Mesothelial cell of epicardium (in vitro differentiated cells): Measurements from ENCODE around the gene TIMM50. TPM values are rescaled to one million over a fixed set of nuclear protein-coding genes. Genes with fewer than 3 reads are reported as not detected.
A peak's percentile ranks its signal among the peaks of the same experiment; 100 is the strongest.

Experiments used
- DNase-seq, 2 experiments: peaks; one replicate each; pipeline ENCODE4 v3.0.0; 2021; ENCODE audit warnings: low spot score in 2 of 2; ENCODE audit not compliant: unreplicated experiment in 2 of 2
- H3K27ac Mint-ChIP-seq: 2 replicates; pipeline ENCODE4 v1.8.0; 2021; ENCODE audit warnings: mixed read lengths
- H3K27me3 Mint-ChIP-seq: 2 replicates; pipeline ENCODE4 v1.8.0; 2021; ENCODE audit warnings: low read depth, mixed read lengths
- H3K36me3 Mint-ChIP-seq: 2 replicates; pipeline ENCODE4 v1.8.0; 2021; ENCODE audit warnings: mixed read lengths
- H3K4me1 Mint-ChIP-seq: 2 replicates; pipeline ENCODE4 v1.8.0; 2021; ENCODE audit warnings: mixed read lengths
- H3K4me3 Mint-ChIP-seq: 2 replicates; pipeline ENCODE4 v1.8.0; 2021; ENCODE audit warnings: mild to moderate bottlenecking, moderate library complexity, mixed read lengths
- H3K9me3 Mint-ChIP-seq: 2 replicates; pipeline ENCODE4 v1.8.0; 2021; ENCODE audit warnings: mixed read lengths
- total RNA-seq: library from RNA; stranded (reverse); gene quantifications from 3 replicates; pipeline ENCODE4 v1.2.1, GENCODE V29; 2021
- TF ChIP-seq, protein P1 (sequence below): fragments of 200-600 bp; sonication (generic); IDR thresholded peaks from one replicate; pipeline ENCODE4 v1.5.0; 2021; ENCODE audit warnings: antibody characterized with exemption; ENCODE audit not compliant: unreplicated experiment

TIMM50 gene
- total RNA-seq, 1 donor from 2014 or later = 70.7 TPM

DNA sequence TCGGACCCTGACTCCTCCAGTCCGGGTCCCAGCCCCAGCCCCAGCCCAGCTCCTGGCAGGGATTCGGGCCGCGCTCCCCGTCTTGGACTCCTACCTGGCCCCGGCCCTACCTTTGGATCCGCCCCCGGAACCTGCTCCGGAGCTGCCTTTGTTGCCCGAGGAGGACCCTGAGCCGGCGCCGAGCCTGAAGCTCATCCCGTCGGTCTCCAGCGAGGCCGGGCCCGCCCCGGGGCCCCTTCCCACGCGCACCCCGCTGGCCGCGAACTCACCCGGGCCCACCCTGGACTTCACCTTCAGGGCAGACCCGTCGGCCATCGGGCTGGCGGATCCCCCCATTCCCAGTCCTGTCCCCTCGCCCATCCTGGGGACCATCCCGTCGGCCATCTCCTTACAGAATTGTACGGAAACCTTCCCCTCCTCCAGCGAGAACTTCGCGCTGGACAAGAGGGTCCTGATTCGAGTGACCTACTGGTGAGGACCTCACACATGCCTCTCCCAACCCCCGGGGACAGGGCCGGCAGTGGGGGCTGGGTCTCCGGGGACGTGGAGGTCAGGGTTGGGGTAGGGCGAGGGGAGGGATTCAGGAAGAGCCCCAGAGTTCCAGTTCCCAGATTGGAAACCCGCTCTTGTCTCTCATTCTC lies 35.0 kb downstream of the TIMM50 start:
- H3K4me3 Mint-ChIP-seq = peak overlapping the region; percentile 69
- DNase-seq = no peak
- H3K27ac Mint-ChIP-seq = no peak overlapping the region

DNA sequence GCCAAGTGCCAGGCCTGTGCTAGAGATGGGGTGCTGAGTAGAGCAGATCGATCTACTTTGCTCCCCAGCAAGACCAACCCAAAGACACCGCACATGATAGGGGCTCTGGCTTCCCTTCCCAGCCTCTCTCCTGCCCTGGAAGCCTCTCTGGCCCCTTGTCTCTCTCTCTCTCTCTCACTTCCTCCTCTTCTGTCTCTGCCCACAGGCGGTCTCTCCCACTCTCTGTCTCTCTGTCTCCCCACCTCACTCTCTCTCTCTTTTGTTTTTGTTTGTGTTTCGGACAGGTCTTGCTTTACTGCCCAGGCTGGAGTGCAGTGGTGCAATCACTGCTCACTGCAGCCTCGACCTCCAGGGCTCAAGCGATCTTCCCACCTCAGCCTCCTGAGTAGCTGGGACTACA lies 35.6 kb downstream of the TIMM50 start:
- no peak for DNase-seq
- H3K4me3 Mint-ChIP-seq = peak overlapping the region; percentile 69
- no peak overlapping the region for H3K27ac Mint-ChIP-seq
- H3K36me3 Mint-ChIP-seq = peaks cover 2% of the 10 kb centered on the region
- peaks cover 6% of the 10 kb centered on the region for H3K4me1 Mint-ChIP-seq
- H3K27me3 Mint-ChIP-seq = peaks cover 72% of the 10 kb centered on the region
- H3K9me3 Mint-ChIP-seq = no peaks in the 10 kb centered on the region
- TF ChIP-seq, protein P1, sequence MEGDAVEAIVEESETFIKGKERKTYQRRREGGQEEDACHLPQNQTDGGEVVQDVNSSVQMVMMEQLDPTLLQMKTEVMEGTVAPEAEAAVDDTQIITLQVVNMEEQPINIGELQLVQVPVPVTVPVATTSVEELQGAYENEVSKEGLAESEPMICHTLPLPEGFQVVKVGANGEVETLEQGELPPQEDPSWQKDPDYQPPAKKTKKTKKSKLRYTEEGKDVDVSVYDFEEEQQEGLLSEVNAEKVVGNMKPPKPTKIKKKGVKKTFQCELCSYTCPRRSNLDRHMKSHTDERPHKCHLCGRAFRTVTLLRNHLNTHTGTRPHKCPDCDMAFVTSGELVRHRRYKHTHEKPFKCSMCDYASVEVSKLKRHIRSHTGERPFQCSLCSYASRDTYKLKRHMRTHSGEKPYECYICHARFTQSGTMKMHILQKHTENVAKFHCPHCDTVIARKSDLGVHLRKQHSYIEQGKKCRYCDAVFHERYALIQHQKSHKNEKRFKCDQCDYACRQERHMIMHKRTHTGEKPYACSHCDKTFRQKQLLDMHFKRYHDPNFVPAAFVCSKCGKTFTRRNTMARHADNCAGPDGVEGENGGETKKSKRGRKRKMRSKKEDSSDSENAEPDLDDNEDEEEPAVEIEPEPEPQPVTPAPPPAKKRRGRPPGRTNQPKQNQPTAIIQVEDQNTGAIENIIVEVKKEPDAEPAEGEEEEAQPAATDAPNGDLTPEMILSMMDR = no peak

More for the DNA sequence above, 35.0 kb downstream of the TIMM50 start:
- Mint-ChIP-seq H3K4me1 (peaks cover 6% of the 10 kb centered on the region), H3K9me3 (no peaks in the 10 kb centered on the region), H3K36me3 (peaks cover 2% of the 10 kb centered on the region), H3K27me3 (peaks cover 75% of the 10 kb centered on the region)
- TF ChIP-seq, protein P1 = no peak

DNA sequence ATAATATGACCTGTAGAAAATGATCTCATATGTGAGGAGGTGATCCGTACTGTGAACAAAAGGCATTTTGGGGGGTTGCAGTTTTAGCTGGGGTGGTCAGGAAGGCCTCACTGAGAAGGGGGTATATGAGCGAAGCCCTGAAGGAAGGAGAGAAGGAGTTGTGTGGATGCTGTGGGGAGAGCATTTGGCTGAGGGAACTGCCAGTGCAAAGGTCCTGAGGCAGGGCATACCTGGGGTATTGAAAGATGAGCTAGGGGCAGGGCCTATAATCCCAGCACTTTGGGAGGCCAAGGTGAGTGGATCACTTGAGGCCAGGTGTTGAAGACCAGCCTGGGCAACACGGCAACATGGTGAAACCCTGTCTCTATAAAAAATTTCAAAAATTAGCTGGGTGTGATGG lies 36.8 kb downstream of the TIMM50 start:
- peaks cover 66% of the 10 kb centered on the region for H3K27me3 Mint-ChIP-seq

DNA sequence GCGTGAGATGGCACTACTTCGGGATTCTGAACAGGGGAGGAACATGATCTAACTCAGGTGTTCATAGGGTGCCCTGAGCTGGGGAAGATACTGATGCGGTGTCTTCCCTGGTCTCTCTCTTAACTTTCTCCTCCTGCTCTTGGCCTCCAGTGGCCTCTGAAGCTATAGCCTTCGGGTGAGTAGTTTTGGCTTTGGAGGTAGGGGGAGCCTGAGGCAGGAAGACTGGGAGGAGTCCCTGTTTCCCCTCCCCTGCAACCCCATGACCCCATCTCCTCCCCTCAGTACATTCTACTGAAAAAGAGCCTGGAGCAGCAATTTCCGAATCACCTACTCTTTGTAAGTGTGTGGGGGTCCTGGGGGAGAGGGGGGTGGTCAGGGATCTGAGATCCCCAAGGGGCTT lies 37.8 kb downstream of the TIMM50 start:
- no peak for DNase-seq
- TF ChIP-seq, protein P1 = no peak
- Mint-ChIP-seq H3K27ac (no peak overlapping the region), H3K4me1 (peaks cover 6% of the 10 kb centered on the region), H3K27me3 (peaks cover 56% of the 10 kb centered on the region), H3K9me3 (no peaks in the 10 kb centered on the region), H3K36me3 (peaks cover 2% of the 10 kb centered on the region), H3K4me3 (no peak overlapping the region)

More for the DNA sequence above, 36.8 kb downstream of the TIMM50 start:
- no peak overlapping the region for H3K4me3 Mint-ChIP-seq
- peaks cover 2% of the 10 kb centered on the region for H3K36me3 Mint-ChIP-seq
- peaks cover 6% of the 10 kb centered on the region for H3K4me1 Mint-ChIP-seq
- H3K9me3 Mint-ChIP-seq = no peaks in the 10 kb centered on the region
- DNase-seq = no peak
- H3K27ac Mint-ChIP-seq = no peak overlapping the region
- TF ChIP-seq, protein P1 = no peak

DNA sequence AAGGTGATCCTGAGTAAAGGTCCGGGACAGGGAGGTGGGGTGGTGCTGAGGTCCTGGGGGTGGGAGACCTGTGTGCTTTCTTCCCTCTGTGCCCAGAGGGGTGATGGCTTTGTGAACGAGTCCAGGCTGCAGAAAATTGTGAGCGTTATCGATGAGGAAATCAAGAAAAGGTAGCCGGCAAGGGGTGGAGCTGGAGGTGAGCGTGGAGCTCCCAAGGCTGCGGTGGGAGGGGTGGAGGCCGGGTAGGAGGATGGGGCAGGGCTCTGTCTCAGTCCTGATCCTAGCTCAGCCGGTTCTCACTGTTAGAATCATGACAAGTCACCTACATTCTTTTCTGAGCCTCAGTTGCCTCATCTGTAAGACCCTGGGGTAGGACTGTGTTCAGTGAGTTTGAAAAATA lies 38.3 kb downstream of the TIMM50 start:
- TF ChIP-seq, protein P1 = no peak
- peaks cover 2% of the 10 kb centered on the region for H3K36me3 Mint-ChIP-seq
- H3K4me3 Mint-ChIP-seq = no peak overlapping the region
- no peak overlapping the region for H3K27ac Mint-ChIP-seq
- no peaks in the 10 kb centered on the region for H3K9me3 Mint-ChIP-seq
- peaks cover 51% of the 10 kb centered on the region for H3K27me3 Mint-ChIP-seq
- peaks cover 6% of the 10 kb centered on the region for H3K4me1 Mint-ChIP-seq
- DNase-seq = no peak
